HG03025 (cell line): Measurements from ENCODE around the gene DET1.
"Not testable (repeated sequence)": the region's sequence is repeated elsewhere in the genome, so short reads cannot be mapped to it uniquely, and the experiment has no call there.

Experiments
- ATAC-seq: cut with Tn5 transposase; IDR thresholded peaks from one replicate; pipeline ENCODE4 v1.9.1; 2021; ENCODE audit warnings: mild to moderate bottlenecking, moderate library complexity; ENCODE audit not compliant: unreplicated experiment, low FRiP score

DET1 gene

GRCh38 chr15:88546248-88547129 is at the start of gene DET1:
TSS of gene DET1 (minus strand) at chr15:88546681. CDS start at chr15:88531705, 14,976 bp downstream.
- ATAC-seq = peak; percentile 99

- no peak for ATAC-seq
These were observed 44.9 kb upstream of the DET1 start for GRCh38 chr15:88591384-88591783.

DNA sequence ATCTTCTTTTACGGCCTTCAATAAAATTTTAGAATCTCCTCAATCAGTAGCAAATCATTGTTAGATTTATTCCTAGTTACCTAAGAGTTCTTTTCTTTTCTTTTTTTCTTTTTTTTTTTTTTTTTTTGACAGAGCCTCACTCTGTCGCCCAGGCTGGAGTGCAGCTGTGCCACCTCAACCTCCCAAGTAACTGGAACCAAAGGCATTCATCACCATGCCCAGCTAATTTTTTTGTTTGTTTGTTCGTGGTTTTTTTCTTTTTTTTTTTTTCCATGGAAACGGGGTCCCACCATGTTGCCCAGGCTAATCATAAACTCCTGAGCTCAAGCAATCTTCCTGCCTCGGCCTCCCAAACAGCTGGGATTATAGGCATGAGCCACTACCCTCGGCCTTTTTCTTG is 44.3 kb upstream of the DET1 start:
- ATAC-seq = no peak

- no peak for ATAC-seq
These were observed 40.1 kb upstream of the DET1 start for GRCh38 chr15:88586401-88587162.

GRCh38 chr15:88580532-88580931 is 34.1 kb upstream of the DET1 start:
- ATAC-seq = no peak

DNA sequence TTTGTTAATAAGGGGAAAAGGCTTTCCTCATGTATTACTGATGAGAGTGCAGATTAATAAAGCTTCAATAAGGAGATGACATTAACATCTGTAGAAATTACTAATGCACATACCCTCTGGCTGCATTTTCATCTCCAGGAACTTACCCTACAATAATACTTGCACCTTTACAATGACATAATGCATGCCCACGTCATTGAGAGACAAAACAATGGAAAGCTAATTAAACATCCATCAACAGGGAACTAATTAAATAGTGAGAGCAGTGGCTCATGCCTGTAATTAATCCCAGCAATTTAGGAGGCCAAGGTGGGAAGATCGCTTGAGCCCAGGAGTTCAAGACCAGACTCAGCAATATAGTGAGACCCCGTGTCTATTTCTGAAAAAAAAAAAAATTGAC is 32.8 kb upstream of the DET1 start:
- ATAC-seq = no peak

DNA sequence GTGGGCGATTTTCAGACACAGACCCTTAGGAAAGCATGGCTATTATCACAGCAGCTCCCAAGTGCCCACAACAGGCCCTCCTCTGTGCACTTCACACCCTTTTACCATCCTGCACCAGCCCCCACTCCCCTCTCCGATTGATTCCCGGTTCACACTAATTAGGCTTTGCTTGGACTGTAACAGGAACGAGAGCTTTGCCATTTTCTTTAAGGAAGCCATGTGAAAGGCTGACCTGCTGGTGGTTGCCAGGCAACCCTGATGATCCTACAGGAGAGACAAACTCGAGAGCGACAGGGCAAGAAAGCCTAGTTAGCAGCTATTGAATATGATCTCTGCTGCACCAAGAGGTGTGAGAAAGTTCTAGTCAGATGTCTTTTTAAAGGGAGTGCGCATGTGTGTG is 28.2 kb upstream of the DET1 start:
- no peak for ATAC-seq

- no peak for ATAC-seq
These were observed 27.6 kb upstream of the DET1 start for GRCh38 chr15:88574077-88574476.

DNA sequence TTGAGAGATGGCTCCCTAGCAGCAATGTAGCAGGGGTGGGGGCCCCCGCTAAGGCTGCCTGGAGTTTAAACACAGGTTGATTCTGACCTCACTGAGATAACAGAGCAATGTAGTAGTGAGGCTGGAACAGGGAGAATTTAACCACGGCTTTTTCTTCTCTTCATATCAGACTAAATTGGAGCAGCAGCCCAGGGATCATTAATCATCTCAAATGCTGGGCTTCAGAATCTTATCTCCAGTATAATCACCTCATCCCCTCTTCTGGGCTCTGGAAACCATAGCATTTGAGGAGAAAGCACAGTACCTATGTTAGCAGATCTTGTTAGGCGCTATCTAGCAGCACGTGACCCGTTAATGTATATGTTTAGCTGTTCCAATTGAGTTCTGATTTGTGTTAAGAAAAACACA is 25.4 kb upstream of the DET1 start:
- no peak for ATAC-seq

DNA sequence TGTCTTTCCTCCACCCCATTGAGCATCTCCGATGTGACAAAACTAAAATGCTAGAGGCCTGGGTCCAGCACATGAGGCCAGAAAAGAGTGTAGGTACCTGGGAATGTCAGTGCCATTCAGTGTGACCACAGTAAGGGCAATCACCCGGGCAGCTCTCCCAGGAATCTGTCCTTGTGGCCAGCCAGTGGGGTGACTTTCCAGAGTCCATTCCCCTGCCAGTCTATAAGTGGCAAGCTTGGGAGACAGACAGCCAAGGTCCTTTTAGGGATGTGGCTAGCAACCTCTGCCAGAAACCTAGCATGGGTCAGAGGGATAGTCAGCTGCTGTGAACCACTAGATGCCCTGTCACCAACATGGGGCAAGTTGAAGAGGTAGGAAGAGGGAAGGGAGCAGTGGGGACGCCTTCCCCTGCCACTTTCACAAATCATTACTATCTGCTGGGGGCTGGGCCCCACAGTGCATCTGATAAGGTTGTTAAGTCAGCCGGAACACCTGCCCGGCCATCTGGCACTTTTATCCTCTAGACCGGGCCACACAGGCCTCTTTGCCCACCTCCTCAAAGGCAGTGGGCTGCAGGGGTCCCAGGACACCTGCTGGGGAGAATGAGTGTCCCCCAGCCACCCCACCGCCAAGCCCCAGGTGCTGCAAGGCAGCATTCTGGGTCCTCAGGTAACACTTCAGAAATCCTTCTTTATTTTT is 24.8 kb upstream of the DET1 start:
- no peak for ATAC-seq

- ATAC-seq = no peak
These were observed 22.1 kb upstream of the DET1 start for GRCh38 chr15:88568589-88568988.

DNA sequence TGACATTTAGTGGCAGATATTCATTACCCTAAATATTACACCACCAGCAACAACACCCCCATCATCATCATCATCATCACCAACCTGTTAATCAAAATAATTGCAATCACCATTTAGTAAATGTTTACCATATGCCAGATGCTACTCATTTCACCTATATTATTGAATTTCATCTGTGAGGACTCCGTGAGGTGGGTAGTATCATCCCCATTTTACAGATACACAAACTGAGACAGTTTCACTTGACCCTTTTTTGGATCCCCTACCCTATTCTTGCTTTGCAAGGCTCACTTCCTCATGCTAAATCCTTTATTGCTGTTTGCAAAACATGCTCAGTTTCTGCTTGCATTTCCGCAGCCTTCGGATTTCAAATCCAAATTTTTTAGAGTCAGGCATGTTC is 18.3 kb upstream of the DET1 start:
- no peak for ATAC-seq

DNA sequence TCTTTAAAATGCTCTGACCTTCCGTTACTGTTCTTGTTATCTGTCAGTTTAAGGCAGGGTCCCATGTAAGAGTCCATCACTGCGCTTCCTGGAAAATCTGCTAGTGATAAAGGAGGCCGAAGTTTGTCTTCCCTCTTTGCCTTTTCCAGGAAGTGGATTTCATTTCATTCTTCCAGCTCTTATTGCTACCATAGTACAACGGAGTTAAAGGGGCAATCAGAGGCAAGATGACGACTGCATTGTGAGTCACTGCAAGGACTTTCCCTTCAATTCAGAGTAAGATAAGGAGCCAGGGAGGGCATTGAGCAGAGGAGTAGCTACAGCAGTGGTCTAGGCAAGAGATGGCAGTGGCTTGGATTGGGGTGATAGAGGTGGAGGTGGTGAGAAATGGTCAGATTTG is 17.2 kb upstream of the DET1 start:
- no peak for ATAC-seq

DNA sequence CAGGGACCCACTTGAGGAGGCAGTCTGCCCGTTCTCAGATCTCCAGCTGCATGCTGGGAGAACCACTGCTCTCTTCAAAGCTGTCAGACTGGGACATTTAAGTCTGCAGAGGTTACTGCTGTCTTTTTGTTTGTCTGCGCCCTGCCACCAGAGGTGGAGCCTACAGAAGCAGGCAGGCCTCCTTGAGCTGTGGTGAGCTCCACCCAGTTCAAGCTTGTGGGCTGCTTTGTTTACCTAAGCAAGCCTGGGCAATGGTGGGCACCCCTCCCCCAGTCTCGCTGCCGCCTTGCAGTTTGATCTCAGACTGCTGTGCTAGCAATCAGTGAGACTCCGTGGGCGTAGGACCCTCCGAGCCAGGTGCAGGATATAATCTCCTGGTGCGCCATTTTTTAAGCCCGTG is 13.1 kb upstream of the DET1 start:
- not testable (repeated sequence) for ATAC-seq

DNA sequence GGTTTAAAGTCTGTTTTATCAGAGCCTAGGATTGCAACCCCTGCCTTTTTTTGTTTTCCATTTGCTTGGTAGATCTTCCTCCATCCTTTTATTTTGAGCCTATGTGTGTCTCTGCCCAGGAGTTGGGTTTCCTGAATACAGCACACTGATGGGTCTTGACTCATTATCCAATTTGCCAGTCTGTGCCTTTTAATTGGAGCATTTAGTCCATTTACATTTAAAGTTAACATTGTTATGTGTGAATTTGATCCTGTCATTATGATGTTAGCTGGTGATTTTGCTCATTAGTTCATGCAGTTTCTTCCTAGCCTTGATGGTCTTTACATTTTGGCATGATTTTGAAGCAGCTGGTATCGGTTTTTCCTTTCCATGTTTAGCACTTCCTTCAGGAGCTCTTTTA is 11.5 kb upstream of the DET1 start:
- not testable (repeated sequence) for ATAC-seq

DNA sequence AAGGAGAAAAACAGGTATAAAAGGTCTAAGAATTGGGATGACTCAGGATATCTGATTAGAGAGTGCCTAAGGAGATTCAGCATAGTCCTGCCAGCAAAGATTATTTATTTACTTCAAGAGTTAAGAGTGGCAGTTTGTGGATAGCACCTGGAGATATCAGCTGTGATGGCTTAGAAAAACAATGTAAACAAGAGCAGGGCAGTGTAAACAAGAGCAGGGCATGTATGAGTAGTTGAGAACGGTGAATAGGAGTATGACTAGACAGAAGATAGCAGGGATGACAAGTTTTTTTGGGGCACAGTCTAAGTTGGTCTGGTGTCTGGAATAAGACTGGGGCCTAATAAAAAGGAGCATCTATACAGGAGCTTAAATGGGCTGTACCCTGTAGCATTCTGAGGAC is 1.5 kb upstream of the DET1 start:
- not testable (repeated sequence) for ATAC-seq

GRCh38 chr15:88545578-88546247 is 768 bp downstream of the DET1 start:
- ATAC-seq = not testable (repeated sequence)

- no peak for ATAC-seq
These were observed 3.3 kb downstream of the DET1 start for GRCh38 chr15:88543065-88543776.

- ATAC-seq = no peak
These were observed 4.1 kb downstream of the DET1 start for GRCh38 chr15:88542342-88542733.
